Astrocyte of the hippocampus (primary cell): ENCODE data around the gene DCTN4.
A peak's percentile ranks its signal among the peaks of the same experiment; 100 is the strongest.

ENCODE experiments used
- DNase-seq: peaks from one replicate; pipeline ENCODE4 v3.0.0; 2011; ENCODE audit warnings: low read depth, low spot score

The DCTN4 gene

GRCh38 chr5:150740992-150741391, 17.8 kb downstream of the DCTN4 start:
- DNase-seq, result no peak

GRCh38 chr5:150738862-150739261, 20.0 kb downstream of the DCTN4 start:
- DNase-seq, result no peak

- DNase-seq, result no peak
Measured at GRCh38 chr5:150734579-150735384, 24.0 kb downstream of the DCTN4 start.

- DNase-seq, result no peak
Measured at GRCh38 chr5:150731669-150732242, 27.1 kb downstream of the DCTN4 start.

- DNase-seq, result no peak
Measured at GRCh38 chr5:150729859-150730258, 29.0 kb downstream of the DCTN4 start.

- DNase-seq, result no peak
Measured at GRCh38 chr5:150723845-150724244, 35.0 kb downstream of the DCTN4 start.

- DNase-seq, result peak; percentile 16
Measured at GRCh38 chr5:150710165-150710564, 48.7 kb downstream of the DCTN4 start.

GRCh38 chr5:150706776-150707390, 51.9 kb downstream of the DCTN4 start:
- no peak for DNase-seq

GRCh38 chr5:150703762-150704161, 55.1 kb downstream of the DCTN4 start:
- DNase-seq, result no peak

GRCh38 chr5:150700594-150701377, 58.0 kb downstream of the DCTN4 start, which contains the start of gene RBM22:
Gene RBM22 (minus strand): TSS chr5:150701062. CDS start chr5:150700985, 77 bp downstream.
- peak; percentile 96 for DNase-seq

- no peak for DNase-seq
Measured at GRCh38 chr5:150700246-150700593, 58.6 kb downstream of the DCTN4 start.

GRCh38 chr5:150694612-150695011, 64.2 kb downstream of the DCTN4 start:
- DNase-seq, result peak; percentile 32

- DNase-seq, result no peak
Measured at GRCh38 chr5:150692276-150692675, 66.5 kb downstream of the DCTN4 start.

- no peak for DNase-seq
Measured at GRCh38 chr5:150690760-150691159, 68.1 kb downstream of the DCTN4 start.

GRCh38 chr5:150689120-150689519, 69.7 kb downstream of the DCTN4 start:
- no peak for DNase-seq

- no peak for DNase-seq
Measured at GRCh38 chr5:150676578-150676977, 82.2 kb downstream of the DCTN4 start.

- no peak for DNase-seq
Measured at GRCh38 chr5:150675069-150675468, 83.7 kb downstream of the DCTN4 start.

- DNase-seq, result no peak
Measured at GRCh38 chr5:150674341-150674821, 84.4 kb downstream of the DCTN4 start.

GRCh38 chr5:150672884-150673275, 85.9 kb downstream of the DCTN4 start:
- no peak for DNase-seq

- peak; percentile 56 for DNase-seq
Measured at GRCh38 chr5:150672237-150672883, 86.5 kb downstream of the DCTN4 start.

GRCh38 chr5:150671509-150672236, 87.1 kb downstream of the DCTN4 start:
- no peak for DNase-seq
